HepG2 (cell line): ENCODE measurements around the gene IL22RA1. TPM values are rescaled to one million over a fixed set of nuclear protein-coding genes. Genes with fewer than 3 reads are reported as not detected.

Experiments used
- ATAC-seq: fragments of 200-7000 bp; cut with Tn5 transposase; 3 replicates; pipeline ENCODE4 v1.9.1; 2020; ENCODE audit warnings: mild to moderate bottlenecking, moderate library complexity
- BruUV-seq: library from RNA; stranded (reverse); fragments of 400-500 nt; replicated peaks from 2 replicates; lab custom pipeline; 2021; lab: Mats Ljungman, UMichigan
- CTCF ChIA-PET: fragments of 300-600 bp; formaldehyde crosslinking; extraction: SDS; loops from one replicate; lab custom pipeline; 2021; ENCODE audit warnings: low total read pairs, inconsistent platforms, low intra/inter-chr PET ratio; lab: Yijun Ruan, JAX
- POLR2A ChIA-PET: fragments of 350-600 bp; sonication (Branson Sonifier 250); formaldehyde crosslinking; loops from one replicate; lab custom pipeline; 2020; ENCODE audit warnings: antibody characterized with exemption, inconsistent platforms; lab: Yijun Ruan, JAX
- DNase-seq: peaks from one replicate; pipeline ENCODE4 v3.0.0-alpha.2; 2015; ENCODE audit warnings: low spot score
- FAIRE-seq: peaks from 3 replicates; lab custom pipeline; 2011; peaks lifted over from hg19 to GRCh38; lab: Jason Lieb, UNC
- H2AFZ ChIP-seq: one replicate; pipeline ENCODE4 v1.6.1; 2011; ENCODE audit warnings: low read length, inconsistent platforms
- H3K27ac ChIP-seq: fragments of 300-600 bp; 3 replicates; pipeline ENCODE4 v1.8.0; 2011; ENCODE audit warnings: mixed run types, mild to moderate bottlenecking, mixed read lengths, low read length, inconsistent platforms; ENCODE audit not compliant: insufficient read depth; ENCODE audit errors: extremely low read length
- H3K27me3 ChIP-seq, 2 experiments: fragments of 200-600 bp in 1 of 2; 2 replicates in 1 of 2; 3 replicates in 1 of 2; pipeline versions ENCODE4 v1.6.0 to v1.8.0; 2011; ENCODE audit warnings: low read length in 2 of 2, mild to moderate bottlenecking in 2 of 2, moderate library complexity in 2 of 2, inconsistent platforms in 1 of 2; ENCODE audit not compliant: insufficient read depth in 2 of 2, control insufficient read depth in 1 of 2
- H3K36me3 ChIP-seq, 2 experiments: fragments of 200-600 bp in 1 of 2; replicated peaks in 1 of 2; 2 replicates in 1 of 2; 3 replicates in 1 of 2; pipeline versions ENCODE4 v1.5.1 to v1.8.0; 2011; ENCODE audit warnings: low read length in 2 of 2, inconsistent platforms in 1 of 2; ENCODE audit not compliant: insufficient read depth in 2 of 2, control insufficient read depth in 1 of 2
- H3K4me1 ChIP-seq: 2 replicates; pipeline ENCODE4 v1.5.1; 2012; ENCODE audit warnings: low read length, inconsistent platforms; ENCODE audit not compliant: insufficient read depth
- H3K4me2 ChIP-seq: 2 replicates; pipeline ENCODE4 v1.6.0; 2011; ENCODE audit warnings: low read depth, low read length, inconsistent platforms
- H3K4me3 ChIP-seq, 3 experiments: fragments of 200-600 bp in 1 of 3; sonication (generic), shearing (Covaris generic) in 1 of 3; replicated peaks in 1 of 3; 2 replicates each; pipeline ENCODE4 v1.5.1; 2011 to 2016; ENCODE audit warnings: low read length in 3 of 3, inconsistent platforms in 2 of 3, low read depth in 2 of 3, mild to moderate bottlenecking in 2 of 3, control low read depth in 1 of 3, mixed read lengths in 1 of 3; ENCODE audit not compliant: insufficient read depth in 1 of 3
- H3K79me2 ChIP-seq: one replicate; pipeline ENCODE4 v1.6.1; 2011; ENCODE audit warnings: low read length, inconsistent platforms; ENCODE audit not compliant: insufficient read depth
- H3K9ac ChIP-seq: 2 replicates; pipeline ENCODE4 v1.6.0; 2011; ENCODE audit warnings: mild to moderate bottlenecking, low read depth, low read length, inconsistent platforms; ENCODE audit not compliant: insufficient read depth
- H3K9me3 ChIP-seq: 2 replicates; pipeline ENCODE4 v1.5.1; 2012; ENCODE audit warnings: mild to moderate bottlenecking, low read length
- H4K20me1 ChIP-seq: 2 replicates; pipeline ENCODE4 v1.6.0; 2011; ENCODE audit warnings: inconsistent platforms, mild to moderate bottlenecking, low read length, moderate library complexity; ENCODE audit not compliant: insufficient read depth
- CREB1 ChIP-seq, 2 experiments: fragments of 450-650 bp in 1 of 2; IDR thresholded peaks; 2 replicates each; pipeline ENCODE4 v1.6.1; 2016 to 2017; ENCODE audit warnings: control low read depth in 1 of 2, mild to moderate bottlenecking in 1 of 2, missing compliant biosample characterization in 1 of 2, missing genetic modification characterization in 1 of 2
- POLR2AphosphoS5 ChIP-seq: IDR thresholded peaks from 2 replicates; pipeline ENCODE4 v1.6.1; 2012; ENCODE audit warnings: low read depth, low read length
- SAP130 ChIP-seq: IDR thresholded peaks from 2 replicates; pipeline ENCODE4 v1.6.1; 2016; ENCODE audit warnings: low read depth
- TEAD3 ChIP-seq: optimal IDR thresholded peaks from 2 replicates; pipeline ENCODE3; 2016; ENCODE audit warnings: borderline replicate concordance
- THYN1 ChIP-seq: sonication (generic); formaldehyde crosslinking; IDR thresholded peaks from 2 replicates; pipeline ENCODE4 v1.8.1; 2023; ENCODE audit warnings: low read depth, mild to moderate bottlenecking, moderate library complexity, missing genetic modification reagents, borderline replicate concordance
- ZBTB33 ChIP-seq: sonication (generic); formaldehyde crosslinking; IDR thresholded peaks from 2 replicates; pipeline ENCODE4 v1.4.0; 2020; ENCODE audit warnings: missing genetic modification reagents
- ZNF256 ChIP-seq: sonication (generic); formaldehyde crosslinking; conservative IDR thresholded peaks from 2 replicates; pipeline ENCODE4 v1.4.0; 2020; ENCODE audit warnings: missing genetic modification reagents
- ZNF263 ChIP-seq: sonication (generic); formaldehyde crosslinking; IDR thresholded peaks from 2 replicates; pipeline ENCODE4 v1.4.0; 2020; ENCODE audit warnings: missing genetic modification reagents
- ZNF543 ChIP-seq: sonication (generic); formaldehyde crosslinking; IDR thresholded peaks from 2 replicates; pipeline ENCODE4 v1.4.0; 2020; ENCODE audit warnings: mild to moderate bottlenecking, missing genetic modification reagents
- WGBS: methylation state at CpG from one replicate; pipeline ENCODE4 v1.1.6; 2017; ENCODE audit warnings: low lambda C conversion rate; 5-methylcytosine and 5-hydroxymethylcytosine counted together
- in situ Hi-C: cut with HindIII; loops from 2 replicates; pipeline ENCODE4 v1.10.0; 2017; ENCODE audit warnings: low pct_unique_long_range_greater_than_20kb; ENCODE audit not compliant: extremely low pct_ligation_motif_present
- intact Hi-C: fragments of 100-400 bp; cut with micrococcal nuclease; formaldehyde crosslinking; loops from one replicate; pipeline ENCODE4 v1.10.0; 2022; ENCODE audit not compliant: unreplicated experiment
- polyA plus RNA-seq, 8 experiments: library from polyadenylated mRNA; depleted of rRNA in 3 of 8; stranded (reverse) in 7 of 8; unstranded in 1 of 8; fragments of >200 nt; fragmentation: Illumina TruSeq in 4 of 8; extraction: Trizol in 4 of 8; gene quantifications; 2 replicates each; pipeline versions ENCODE4 v1.2.1 to v1.2.3, GENCODE V29; 2011 to 2016; ENCODE audit warnings: low read depth in 4 of 8, missing spikeins in 1 of 8, mixed read lengths in 1 of 8; ENCODE audit not compliant: insufficient read depth in 1 of 8
- total RNA-seq, 5 experiments: library from RNA; depleted of rRNA; stranded (reverse); fragments of >200 nt; fragmentation: Illumina TruSeq; extraction: Trizol; gene quantifications; 2 replicates each; pipeline ENCODE4 v1.2.3, GENCODE V29; 2016; ENCODE audit warnings: low read depth in 1 of 5
- TF ChIP-seq, protein P1 (sequence below): sonication (generic); formaldehyde crosslinking; IDR thresholded peaks from 2 replicates; pipeline ENCODE4 v1.5.0; 2020; ENCODE audit warnings: mild to moderate bottlenecking, missing genetic modification reagents, moderate library complexity
- TF ChIP-seq, protein P2 (sequence below): IDR thresholded peaks from 2 replicates; pipeline ENCODE4 v1.4.0; 2020; ENCODE audit warnings: mild to moderate bottlenecking, missing genetic modification reagents

Gene IL22RA1
- total and polyA plus RNA-seq, 2 of the 13 experiments (the other 11 are each of a cell fraction or from before 2014, with no cell fraction given) = 4.4 to 10.2 TPM

GRCh38 chr1:24113641-24114033 lies 29.3 kb downstream of the IL22RA1 start:
- no TSS peak for BruUV-seq
- no peaks in the 10 kb centered on the region for H3K79me2 ChIP-seq
- H4K20me1 ChIP-seq = no peaks in the 10 kb centered on the region
- no peak overlapping the region for H3K27ac ChIP-seq
- H3K4me1 ChIP-seq = peaks cover 99% of the 10 kb centered on the region
- no peak overlapping the region for H3K4me3 ChIP-seq
- ATAC-seq = no peak
- H3K9ac ChIP-seq = no peak overlapping the region
- CTCF ChIA-PET = interaction anchor here (1.8 kb wide), 1 partner anchor 43 kb away, joined by 13 read pairs; no protein-coding TSS in a partner anchor
- H2AFZ ChIP-seq = no peak overlapping the region
- TF ChIP-seq, protein P1, sequence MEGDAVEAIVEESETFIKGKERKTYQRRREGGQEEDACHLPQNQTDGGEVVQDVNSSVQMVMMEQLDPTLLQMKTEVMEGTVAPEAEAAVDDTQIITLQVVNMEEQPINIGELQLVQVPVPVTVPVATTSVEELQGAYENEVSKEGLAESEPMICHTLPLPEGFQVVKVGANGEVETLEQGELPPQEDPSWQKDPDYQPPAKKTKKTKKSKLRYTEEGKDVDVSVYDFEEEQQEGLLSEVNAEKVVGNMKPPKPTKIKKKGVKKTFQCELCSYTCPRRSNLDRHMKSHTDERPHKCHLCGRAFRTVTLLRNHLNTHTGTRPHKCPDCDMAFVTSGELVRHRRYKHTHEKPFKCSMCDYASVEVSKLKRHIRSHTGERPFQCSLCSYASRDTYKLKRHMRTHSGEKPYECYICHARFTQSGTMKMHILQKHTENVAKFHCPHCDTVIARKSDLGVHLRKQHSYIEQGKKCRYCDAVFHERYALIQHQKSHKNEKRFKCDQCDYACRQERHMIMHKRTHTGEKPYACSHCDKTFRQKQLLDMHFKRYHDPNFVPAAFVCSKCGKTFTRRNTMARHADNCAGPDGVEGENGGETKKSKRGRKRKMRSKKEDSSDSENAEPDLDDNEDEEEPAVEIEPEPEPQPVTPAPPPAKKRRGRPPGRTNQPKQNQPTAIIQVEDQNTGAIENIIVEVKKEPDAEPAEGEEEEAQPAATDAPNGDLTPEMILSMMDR (CRISPR knock-in tag) = peak; percentile 20; the same call in 1 of the 2 replicates
- TF ChIP-seq, protein P2, sequence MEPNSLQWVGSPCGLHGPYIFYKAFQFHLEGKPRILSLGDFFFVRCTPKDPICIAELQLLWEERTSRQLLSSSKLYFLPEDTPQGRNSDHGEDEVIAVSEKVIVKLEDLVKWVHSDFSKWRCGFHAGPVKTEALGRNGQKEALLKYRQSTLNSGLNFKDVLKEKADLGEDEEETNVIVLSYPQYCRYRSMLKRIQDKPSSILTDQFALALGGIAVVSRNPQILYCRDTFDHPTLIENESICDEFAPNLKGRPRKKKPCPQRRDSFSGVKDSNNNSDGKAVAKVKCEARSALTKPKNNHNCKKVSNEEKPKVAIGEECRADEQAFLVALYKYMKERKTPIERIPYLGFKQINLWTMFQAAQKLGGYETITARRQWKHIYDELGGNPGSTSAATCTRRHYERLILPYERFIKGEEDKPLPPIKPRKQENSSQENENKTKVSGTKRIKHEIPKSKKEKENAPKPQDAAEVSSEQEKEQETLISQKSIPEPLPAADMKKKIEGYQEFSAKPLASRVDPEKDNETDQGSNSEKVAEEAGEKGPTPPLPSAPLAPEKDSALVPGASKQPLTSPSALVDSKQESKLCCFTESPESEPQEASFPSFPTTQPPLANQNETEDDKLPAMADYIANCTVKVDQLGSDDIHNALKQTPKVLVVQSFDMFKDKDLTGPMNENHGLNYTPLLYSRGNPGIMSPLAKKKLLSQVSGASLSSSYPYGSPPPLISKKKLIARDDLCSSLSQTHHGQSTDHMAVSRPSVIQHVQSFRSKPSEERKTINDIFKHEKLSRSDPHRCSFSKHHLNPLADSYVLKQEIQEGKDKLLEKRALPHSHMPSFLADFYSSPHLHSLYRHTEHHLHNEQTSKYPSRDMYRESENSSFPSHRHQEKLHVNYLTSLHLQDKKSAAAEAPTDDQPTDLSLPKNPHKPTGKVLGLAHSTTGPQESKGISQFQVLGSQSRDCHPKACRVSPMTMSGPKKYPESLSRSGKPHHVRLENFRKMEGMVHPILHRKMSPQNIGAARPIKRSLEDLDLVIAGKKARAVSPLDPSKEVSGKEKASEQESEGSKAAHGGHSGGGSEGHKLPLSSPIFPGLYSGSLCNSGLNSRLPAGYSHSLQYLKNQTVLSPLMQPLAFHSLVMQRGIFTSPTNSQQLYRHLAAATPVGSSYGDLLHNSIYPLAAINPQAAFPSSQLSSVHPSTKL = no peak
- no peak for TF ChIP-seq ZBTB33
- no peak for TF ChIP-seq CREB1 (IDR thresholded peaks at IDR 0.05)
- no peak for TF ChIP-seq CREB1 (CRISPR knock-in tag; IDR thresholded peaks at IDR 0.05)
- TF ChIP-seq TEAD3 = peak; percentile 11
- no peak for TF ChIP-seq SAP130
- TF ChIP-seq POLR2AphosphoS5 = no peak
- TF ChIP-seq ZNF256 (CRISPR knock-in tag) = no peak
- no peak for TF ChIP-seq THYN1
- 0 out of 2 replicates have a peak, but pooled peaks have one; percentile 39 for TF ChIP-seq ZNF543 (CRISPR knock-in tag)
- TF ChIP-seq ZNF263 = 0 out of 2 replicates have a peak, but pooled peaks have one; percentile 21
- peaks cover 0 to 1% of the 10 kb centered on the region in 2 experiments; a peak in 1 of 5 replicates for H3K27me3 ChIP-seq
- no peak for FAIRE-seq
- no peaks in the 10 kb centered on the region for H3K36me3 ChIP-seq
- 13% methylated on average over 6 of the region's 6 CpGs for WGBS
- no peak for DNase-seq
- peak overlapping the region; percentile 23; the same call in 1 of the 2 replicates for H3K4me2 ChIP-seq
- intact Hi-C loops (loop anchor here (5.0 kb wide), 1 partner anchor 74 kb away; the partner anchor contains the start of gene IFNLR1), in situ Hi-C loops (no loop called here)
- no peaks in the 10 kb centered on the region for H3K9me3 ChIP-seq
- POLR2A ChIA-PET = no interaction called here
